Adipocyte (in vitro differentiated cells): ENCODE data around the gene ZSWIM2.
"Not testable (repeated sequence)": the region's sequence is repeated elsewhere in the genome, so short reads cannot be mapped to it uniquely, and the experiment has no call there.

Source experiments
- DNase-seq: peaks from one replicate; pipeline ENCODE4 v3.0.0-alpha.2; 2015; ENCODE audit warnings: low read depth
- H3K27me3 ChIP-seq: replicated peaks from 2 replicates; pipeline ENCODE4 v1.7.0; 2013; ENCODE audit warnings: mild to moderate bottlenecking, low read length, moderate library complexity; ENCODE audit not compliant: control insufficient read depth, insufficient read depth
- H3K36me3 ChIP-seq: 2 replicates; pipeline ENCODE4 v1.7.0; 2013; ENCODE audit warnings: low read length, mild to moderate bottlenecking, moderate library complexity; ENCODE audit not compliant: control insufficient read depth, insufficient read depth, severe bottlenecking
- H3K4me1 ChIP-seq: 2 replicates; pipeline ENCODE4 v1.7.0; 2013; ENCODE audit warnings: mild to moderate bottlenecking, low read length, moderate library complexity; ENCODE audit not compliant: control insufficient read depth, insufficient read depth
- H3K4me3 ChIP-seq: 2 replicates; pipeline ENCODE4 v1.7.0; 2013; ENCODE audit warnings: mild to moderate bottlenecking, low read length, moderate library complexity
- H3K9ac ChIP-seq: 2 replicates; pipeline ENCODE4 v1.7.0; 2013; ENCODE audit warnings: mild to moderate bottlenecking, low read length, moderate library complexity
- H3K9me3 ChIP-seq: 2 replicates; pipeline ENCODE4 v1.7.0; 2013; ENCODE audit warnings: mild to moderate bottlenecking, low read length, moderate library complexity; ENCODE audit not compliant: control insufficient read depth

Gene ZSWIM2, protein sequence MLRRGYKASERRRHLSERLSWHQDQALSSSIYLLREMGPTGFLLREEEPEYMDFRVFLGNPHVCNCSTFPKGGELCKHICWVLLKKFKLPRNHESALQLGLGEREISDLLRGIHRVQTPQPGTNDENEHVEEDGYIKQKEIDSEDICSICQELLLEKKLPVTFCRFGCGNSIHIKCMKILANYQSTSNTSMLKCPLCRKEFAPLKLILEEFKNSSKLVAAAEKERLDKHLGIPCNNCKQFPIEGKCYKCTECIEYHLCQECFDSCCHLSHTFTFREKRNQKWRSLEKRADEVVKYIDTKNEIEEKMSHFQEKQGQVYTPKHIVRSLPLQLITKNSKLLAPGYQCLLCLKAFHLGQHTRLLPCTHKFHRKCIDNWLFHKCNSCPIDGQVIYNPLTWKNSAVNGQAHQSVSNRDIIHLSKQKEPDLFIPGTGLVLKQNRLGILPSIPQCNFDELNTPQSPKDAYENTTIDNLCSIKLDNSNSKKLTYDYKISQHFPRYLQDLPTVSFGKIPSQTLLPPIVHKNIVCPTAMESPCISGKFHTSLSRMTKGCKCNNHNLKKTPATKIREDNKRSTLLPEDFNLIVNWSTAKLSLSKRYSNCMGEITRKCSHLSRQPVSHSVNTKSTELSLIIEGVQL

DNA sequence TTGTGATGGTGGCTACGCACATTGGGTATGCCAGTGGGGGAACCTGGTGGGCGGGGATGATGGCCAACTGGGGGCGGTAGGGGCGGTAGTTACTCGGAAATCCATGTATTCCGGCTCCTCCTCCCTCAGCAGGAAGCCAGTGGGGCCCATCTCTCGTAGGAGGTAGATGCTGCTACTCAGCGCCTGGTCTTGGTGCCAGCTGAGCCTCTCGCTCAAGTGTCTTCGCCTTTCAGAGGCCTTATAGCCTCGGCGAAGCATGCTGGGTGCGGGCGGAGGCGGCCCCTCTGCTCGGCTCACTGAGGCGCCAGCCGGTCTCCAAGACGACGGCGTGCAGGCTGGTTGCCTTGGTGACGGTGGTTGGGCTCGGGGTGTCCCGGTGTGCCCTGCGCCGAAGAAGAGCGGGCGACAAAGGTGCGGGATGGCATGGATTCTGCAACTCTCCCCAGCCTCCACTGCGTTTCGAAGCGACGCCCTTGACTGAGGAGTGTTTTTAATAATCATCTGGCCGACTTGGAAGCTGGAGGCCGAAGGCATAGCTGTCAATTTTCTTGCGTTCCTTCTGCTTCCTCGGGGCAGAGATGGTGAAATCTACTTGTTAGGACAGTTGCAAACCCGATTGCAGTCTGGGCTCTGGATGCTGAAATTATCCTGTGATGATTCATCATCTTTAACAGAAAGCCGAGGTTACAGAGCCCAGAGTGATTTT lies at the start of gene ZSWIM2:
ZSWIM2 (minus strand) TSS at position 298 of the 706 bp plus-strand sequence; CDS start at position 258, 40 bp downstream.
- Histone ChIP-seq H3K4me1 (peaks cover 18% of the 10 kb centered on the region), H3K9ac (peak within 1 kb of the TSS; percentile 82), H3K36me3 (no peaks in the 10 kb centered on the region), H3K27me3 (no peaks in the 10 kb centered on the region), H3K4me3 (peak within 1 kb of the TSS; percentile 81), H3K9me3 (no peaks in the 10 kb centered on the region)
- DNase-seq: peak; percentile 96

DNA sequence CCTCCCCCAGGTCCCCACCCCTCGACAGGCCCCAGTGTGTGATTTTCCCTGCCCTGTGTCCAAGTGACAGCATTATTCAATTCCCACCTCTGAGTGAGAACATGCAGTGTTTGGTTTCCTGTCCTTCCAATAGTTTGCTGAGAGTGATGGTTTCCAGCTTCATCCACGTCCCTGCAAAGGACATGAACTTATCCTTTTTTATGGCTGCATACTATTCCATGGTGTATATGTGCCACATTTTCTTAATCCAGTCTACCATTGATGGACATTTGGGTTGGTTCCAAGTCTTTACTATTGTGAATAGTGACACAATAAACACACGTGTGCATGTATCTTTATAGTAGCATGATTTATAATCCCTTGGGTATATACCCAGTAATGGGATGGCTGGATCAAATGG lies 47.2 kb upstream of the ZSWIM2 start:
- H3K27me3 ChIP-seq, H3K9ac ChIP-seq, H3K4me3 ChIP-seq, H3K9me3 ChIP-seq, DNase-seq, H3K36me3 ChIP-seq: not testable (repeated sequence)
- H3K4me1 ChIP-seq: peaks cover 10% of the 10 kb centered on the region

DNA sequence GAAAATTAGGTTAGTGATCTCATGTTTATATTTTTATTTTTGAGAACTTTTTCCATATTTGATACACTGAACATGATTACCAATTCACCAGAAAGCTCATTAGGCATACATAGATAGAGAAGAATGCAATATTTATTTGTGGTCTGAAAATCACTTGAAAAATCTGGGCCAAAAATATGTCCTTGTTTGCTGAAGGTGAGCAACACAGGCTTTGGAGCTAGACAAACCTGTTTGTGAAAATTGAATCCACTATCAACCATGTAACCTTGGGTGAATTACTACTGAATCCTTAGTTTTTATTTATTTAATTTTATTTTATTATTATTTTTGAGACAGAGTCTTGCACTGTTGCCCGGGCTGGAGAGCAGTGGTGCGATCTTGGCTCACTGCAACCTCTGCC lies 46.5 kb upstream of the ZSWIM2 start:
- Histone ChIP-seq H3K27me3 (peaks cover 6% of the 10 kb centered on the region), H3K4me1 (peaks cover 17% of the 10 kb centered on the region), H3K4me3 (no peak overlapping the region), H3K9me3 (no peaks in the 10 kb centered on the region), H3K9ac (no peak overlapping the region), H3K36me3 (no peaks in the 10 kb centered on the region)
- no peak for DNase-seq

DNA sequence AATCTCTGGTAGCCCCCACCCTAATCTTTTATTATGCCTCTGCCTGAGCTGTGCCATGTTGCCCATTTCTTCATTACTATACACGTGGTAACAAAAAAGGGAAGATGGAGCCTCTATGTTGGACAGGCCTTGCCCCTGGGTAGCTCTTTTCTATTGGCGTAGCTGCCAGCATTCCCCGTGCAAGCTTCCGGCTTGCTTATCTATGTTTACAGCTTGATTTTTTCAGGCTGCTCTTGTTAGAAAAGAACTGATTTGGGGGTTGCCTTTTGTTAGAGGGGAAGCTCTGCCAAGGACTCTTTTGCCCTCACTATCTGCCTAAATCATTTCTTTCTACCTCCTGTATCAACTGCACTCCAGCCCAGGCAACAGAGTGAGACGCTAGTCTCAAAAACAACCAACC lies 45.5 kb upstream of the ZSWIM2 start:
- no peak overlapping the region for H3K4me3 ChIP-seq
- no peak for DNase-seq
- peaks cover 6% of the 10 kb centered on the region for H3K27me3 ChIP-seq
- peaks cover 26% of the 10 kb centered on the region for H3K4me1 ChIP-seq
- H3K9ac ChIP-seq: no peak overlapping the region
- no peaks in the 10 kb centered on the region for H3K36me3 ChIP-seq
- H3K9me3 ChIP-seq: no peaks in the 10 kb centered on the region

DNA sequence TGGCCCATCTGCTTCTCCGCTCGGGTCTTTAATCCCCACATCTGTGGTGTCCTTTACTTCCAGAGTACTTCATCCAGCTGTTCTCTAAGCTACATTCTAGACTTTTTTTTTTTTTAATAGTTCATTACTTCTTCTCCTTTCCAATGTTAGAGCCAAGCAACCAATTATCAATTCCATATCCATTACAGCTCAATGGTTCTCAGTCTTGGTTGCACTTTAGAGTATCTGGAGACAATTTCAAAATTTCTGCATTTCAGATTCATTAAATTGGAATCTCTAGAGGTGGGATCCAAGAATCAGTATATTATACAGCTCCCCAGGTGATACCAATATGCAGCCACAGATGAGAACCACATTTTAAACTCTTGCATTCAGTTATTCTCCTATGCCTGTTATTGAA lies 43.9 kb upstream of the ZSWIM2 start:
- no peaks in the 10 kb centered on the region for H3K36me3 ChIP-seq
- no peak overlapping the region for H3K4me3 ChIP-seq
- peaks cover 42% of the 10 kb centered on the region for H3K4me1 ChIP-seq
- DNase-seq: no peak
- peaks cover 6% of the 10 kb centered on the region for H3K27me3 ChIP-seq
- no peak overlapping the region for H3K9ac ChIP-seq
- H3K9me3 ChIP-seq: no peaks in the 10 kb centered on the region

DNA sequence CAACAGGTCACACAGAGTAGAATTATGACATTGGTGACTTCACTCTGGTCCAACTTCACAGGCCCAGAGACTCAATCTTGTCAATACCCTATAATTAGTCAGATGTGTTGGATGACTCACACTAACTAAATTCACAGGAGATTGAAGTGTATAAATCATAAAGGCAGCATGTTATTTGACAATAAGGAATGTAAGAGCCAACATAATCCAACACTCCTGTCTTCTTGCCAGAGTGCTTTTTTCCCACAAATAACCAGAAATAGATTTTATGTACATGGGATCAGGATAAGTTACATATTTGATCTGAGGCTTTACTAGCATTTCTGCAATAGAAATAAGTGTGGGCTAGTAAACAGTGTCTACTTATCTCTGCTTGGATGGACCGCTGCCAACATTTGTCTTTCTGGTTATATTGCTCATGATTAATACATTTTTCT lies 42.2 kb upstream of the ZSWIM2 start:
- Histone ChIP-seq H3K36me3 (no peaks in the 10 kb centered on the region), H3K4me1 (peaks cover 59% of the 10 kb centered on the region), H3K4me3 (no peak overlapping the region), H3K9ac (no peak overlapping the region), H3K27me3 (peaks cover 6% of the 10 kb centered on the region), H3K9me3 (no peaks in the 10 kb centered on the region)
- DNase-seq: peak; percentile 36

DNA sequence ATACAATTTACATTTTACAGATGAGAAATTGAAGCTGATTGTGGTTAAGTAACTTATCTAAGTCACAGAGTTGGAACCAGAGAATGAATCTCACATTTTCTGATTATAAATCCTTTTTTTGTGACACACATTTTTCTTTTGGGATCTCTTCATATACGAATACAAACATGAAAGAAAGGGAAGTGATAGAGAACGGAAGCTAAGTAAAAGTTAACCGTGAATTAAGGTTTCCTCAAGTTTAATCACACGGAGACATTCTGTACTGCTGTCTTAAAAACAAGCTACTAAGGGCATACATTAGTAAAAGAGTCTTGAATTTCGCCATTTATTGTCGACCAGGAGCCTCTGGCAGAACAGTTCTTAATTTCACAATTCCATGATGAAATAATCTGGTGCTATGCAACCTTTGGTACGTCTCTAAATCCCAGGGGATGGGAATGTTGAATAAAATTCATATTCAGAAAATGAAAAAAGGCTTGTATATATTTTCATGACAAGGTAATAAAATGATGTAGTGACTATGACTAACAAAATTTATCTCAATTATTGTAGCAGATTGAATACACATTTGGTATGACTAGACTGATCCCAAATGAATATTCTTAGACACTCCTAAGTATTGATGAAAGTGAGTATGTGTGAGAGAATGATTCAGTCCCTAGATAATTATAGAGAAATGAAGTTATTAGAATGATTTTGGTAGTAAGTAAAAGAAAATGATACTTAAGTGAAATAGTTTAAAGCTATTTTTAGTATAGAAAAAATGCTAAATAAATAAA lies 40.3 kb upstream of the ZSWIM2 start:
- peak; percentile 61 for DNase-seq
- Histone ChIP-seq H3K27me3 (peaks cover 6% of the 10 kb centered on the region), H3K4me1 (peaks cover 64% of the 10 kb centered on the region), H3K9me3 (no peaks in the 10 kb centered on the region), H3K36me3 (no peaks in the 10 kb centered on the region), H3K4me3 (peak overlapping the region; percentile 54), H3K9ac (peak overlapping the region; percentile 69)

DNA sequence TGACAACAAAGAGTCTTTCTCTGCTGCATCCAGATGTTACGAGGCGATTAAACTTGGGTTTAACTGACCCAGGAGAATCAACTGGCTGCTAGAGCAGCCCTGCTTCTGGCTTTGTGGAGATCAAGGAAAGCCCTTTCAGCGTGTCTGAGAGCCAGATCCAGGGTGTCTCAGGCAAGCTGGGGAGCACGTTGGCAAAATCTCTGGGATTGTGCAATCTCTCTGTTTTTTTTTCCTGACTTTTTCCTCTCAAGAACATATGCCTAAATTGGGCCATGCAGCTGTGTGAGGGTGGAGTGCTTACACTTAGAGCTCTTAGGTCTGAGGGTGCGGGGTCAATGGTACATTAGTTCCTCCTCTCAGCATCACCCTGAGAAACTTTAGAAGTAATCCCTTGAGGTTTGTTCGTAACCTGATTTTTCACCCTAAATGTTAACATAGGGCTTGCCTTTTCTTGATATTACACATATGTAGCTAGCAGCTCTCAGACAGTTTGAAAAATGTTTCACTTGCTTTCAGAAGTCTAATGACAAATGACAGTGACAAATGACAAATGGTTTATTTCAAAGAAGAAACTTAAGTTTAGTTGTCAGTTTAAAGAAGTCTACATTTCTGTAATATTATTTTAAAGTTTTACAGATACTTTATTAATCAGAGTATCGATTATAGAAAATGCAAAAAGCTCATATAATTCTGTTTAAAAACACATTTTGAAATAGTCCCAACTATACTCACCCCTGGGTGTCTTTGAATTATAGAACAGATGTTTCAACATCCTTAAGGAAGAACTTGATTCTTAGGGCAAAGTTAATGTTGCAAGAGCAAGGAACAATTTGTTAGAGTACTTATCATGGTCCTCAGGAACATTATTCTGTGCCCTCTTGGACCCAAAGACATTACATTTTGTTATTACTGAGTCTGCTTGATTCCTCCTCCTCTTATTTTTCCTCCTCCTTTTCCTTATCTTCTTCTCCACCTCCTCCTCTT lies 38.4 kb upstream of the ZSWIM2 start:
- Histone ChIP-seq H3K9ac (peak overlapping the region; percentile 58), H3K4me1 (peaks cover 73% of the 10 kb centered on the region), H3K36me3 (no peaks in the 10 kb centered on the region), H3K4me3 (no peak overlapping the region), H3K27me3 (no peaks in the 10 kb centered on the region), H3K9me3 (peaks cover 3% of the 10 kb centered on the region)
- DNase-seq: peak; percentile 85

DNA sequence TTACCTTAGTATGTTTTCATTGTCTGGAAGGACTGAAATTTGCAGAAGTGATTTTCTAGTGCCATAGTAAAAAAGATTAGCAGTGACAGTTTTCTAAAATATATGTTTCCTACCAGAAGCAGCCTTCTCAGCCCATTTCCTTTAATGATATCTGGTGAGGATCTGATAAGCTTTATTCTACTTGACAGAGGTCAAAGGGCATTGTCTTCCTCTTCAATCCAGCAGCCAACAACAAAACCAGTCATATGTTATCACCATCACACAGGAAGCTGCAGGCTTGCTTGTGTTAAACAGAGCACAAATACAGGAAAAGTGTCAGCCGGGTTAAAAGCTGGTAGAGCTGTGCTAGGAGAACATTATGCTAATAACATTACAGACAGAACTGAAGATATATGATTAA lies 35.6 kb upstream of the ZSWIM2 start:
- Histone ChIP-seq H3K4me3 (no peak overlapping the region), H3K4me1 (peaks cover 48% of the 10 kb centered on the region), H3K27me3 (no peaks in the 10 kb centered on the region), H3K9me3 (peaks cover 21% of the 10 kb centered on the region), H3K36me3 (no peaks in the 10 kb centered on the region), H3K9ac (no peak overlapping the region)
- no peak for DNase-seq

DNA sequence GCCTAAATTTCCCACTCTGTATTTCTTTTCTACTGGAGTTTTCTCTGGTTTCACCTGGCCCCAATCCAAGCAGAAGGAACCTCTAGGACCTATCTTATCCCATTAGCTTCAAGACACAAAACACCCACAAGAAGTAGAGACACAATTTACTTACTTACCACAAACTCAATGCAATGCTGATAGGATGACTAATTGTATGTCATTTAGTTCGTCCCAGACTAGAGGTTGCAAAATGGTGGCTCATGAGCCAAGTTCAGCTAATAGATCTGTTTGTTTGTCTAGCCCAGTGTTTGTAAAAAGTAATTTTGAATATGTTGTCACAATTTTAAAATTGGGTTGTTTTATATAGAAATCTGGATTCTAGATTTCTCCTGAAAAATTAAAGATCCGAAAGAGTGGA lies 34.7 kb upstream of the ZSWIM2 start:
- Histone ChIP-seq H3K9ac (no peak overlapping the region), H3K27me3 (no peaks in the 10 kb centered on the region), H3K36me3 (no peaks in the 10 kb centered on the region), H3K4me3 (no peak overlapping the region), H3K4me1 (peaks cover 39% of the 10 kb centered on the region), H3K9me3 (peaks cover 21% of the 10 kb centered on the region)
- no peak for DNase-seq
